H9 (cell line): ENCODE results near the gene CD7. TPM values are rescaled to one million over a fixed set of nuclear protein-coding genes. Genes with fewer than 3 reads are reported as not detected.

ENCODE experiments used
- DNase-seq: peaks from one replicate; pipeline ENCODE4 v3.0.0-alpha.2; 2017
- H2AFZ ChIP-seq: one replicate; pipeline ENCODE4 v1.6.1; 2013; ENCODE audit warnings: mild to moderate bottlenecking, low read length, control low read depth, moderate library complexity
- H2AK5ac ChIP-seq: 2 replicates; pipeline ENCODE4 v1.6.1; 2013; ENCODE audit warnings: low read length, control low read depth, mixed read lengths; ENCODE audit not compliant: insufficient read length
- H2BK120ac ChIP-seq: one replicate; pipeline ENCODE4 v1.6.1; 2013; ENCODE audit warnings: low read depth, mild to moderate bottlenecking, low read length, control low read depth, inconsistent platforms; ENCODE audit not compliant: poor library complexity, severe bottlenecking
- H2BK12ac ChIP-seq: 2 replicates; pipeline ENCODE4 v1.6.1; 2013; ENCODE audit warnings: low read length, control low read depth, mixed read lengths, low read depth; ENCODE audit not compliant: insufficient read length
- H2BK15ac ChIP-seq: 2 replicates; pipeline ENCODE4 v1.6.1; 2013; ENCODE audit warnings: low read depth, low read length, control low read depth
- H2BK20ac ChIP-seq: one replicate; pipeline ENCODE4 v1.6.1; 2013; ENCODE audit warnings: low read depth, mild to moderate bottlenecking, low read length, control low read depth, inconsistent platforms; ENCODE audit not compliant: poor library complexity, severe bottlenecking
- H2BK5ac ChIP-seq: 2 replicates; pipeline ENCODE4 v1.6.1; 2013; ENCODE audit warnings: low read length, control low read depth, mixed read lengths; ENCODE audit not compliant: insufficient read length
- H3K14ac ChIP-seq: 2 replicates; pipeline ENCODE4 v1.6.1; 2013; ENCODE audit warnings: low read length, control low read depth; ENCODE audit not compliant: insufficient read depth
- H3K18ac ChIP-seq: 2 replicates; pipeline ENCODE4 v1.6.1; 2013; ENCODE audit warnings: low read depth, mild to moderate bottlenecking, mixed read lengths, low read length, control low read depth; ENCODE audit not compliant: insufficient read length
- H3K23ac ChIP-seq: 2 replicates; pipeline ENCODE4 v1.6.1; 2013; ENCODE audit warnings: low read length, control low read depth, mixed read lengths, low read depth; ENCODE audit not compliant: insufficient read length
- H3K23me2 ChIP-seq: 2 replicates; pipeline ENCODE4 v1.6.1; 2013; ENCODE audit warnings: low read depth, mild to moderate bottlenecking, mixed read lengths, low read length, control low read depth; ENCODE audit not compliant: insufficient read length, poor library complexity, severe bottlenecking
- H3K27ac ChIP-seq: 2 replicates; pipeline ENCODE4 v1.5.1; 2013; ENCODE audit warnings: low read length, control low read depth, mixed read lengths, low read depth; ENCODE audit not compliant: insufficient read length
- H3K27me3 ChIP-seq: 2 replicates; pipeline ENCODE4 v1.6.1; 2013; ENCODE audit warnings: low read length, control low read depth, inconsistent platforms; ENCODE audit not compliant: insufficient read depth
- H3K4ac ChIP-seq: 2 replicates; pipeline ENCODE4 v1.6.1; 2013; ENCODE audit warnings: low read depth, mild to moderate bottlenecking, control low read depth, inconsistent platforms, low read length, moderate library complexity
- H3K4me1 ChIP-seq: 2 replicates; pipeline ENCODE4 v1.6.1; 2013; ENCODE audit warnings: low read length, control low read depth, inconsistent platforms; ENCODE audit not compliant: insufficient read depth
- H3K4me2 ChIP-seq: 2 replicates; pipeline ENCODE4 v1.6.1; 2013; ENCODE audit warnings: low read length, control low read depth, mixed read lengths; ENCODE audit not compliant: insufficient read length, insufficient read depth
- H3K56ac ChIP-seq: 2 replicates; pipeline ENCODE4 v1.6.1; 2013; ENCODE audit warnings: low read depth, mild to moderate bottlenecking, mixed read lengths, low read length, control low read depth; ENCODE audit not compliant: insufficient read length
- H3K79me1 ChIP-seq: 2 replicates; pipeline ENCODE4 v1.6.1; 2013; ENCODE audit warnings: low read depth, mild to moderate bottlenecking, moderate library complexity, low read length, control low read depth, inconsistent platforms; ENCODE audit not compliant: insufficient read depth, poor library complexity, severe bottlenecking
- H3K79me2 ChIP-seq: 2 replicates; pipeline ENCODE4 v1.6.1; 2013; ENCODE audit warnings: low read length, control low read depth, inconsistent platforms; ENCODE audit not compliant: insufficient read depth
- H3K9ac ChIP-seq: 2 replicates; pipeline ENCODE4 v1.6.1; 2013; ENCODE audit warnings: low read length, control low read depth, mixed read lengths; ENCODE audit not compliant: insufficient read length; ENCODE audit errors: extremely low read depth
- H3K9me3 ChIP-seq: one replicate; pipeline ENCODE4 v1.6.1; 2013; ENCODE audit warnings: low read depth, low read length, inconsistent platforms; ENCODE audit not compliant: control insufficient read depth
- H3T11ph ChIP-seq: one replicate; pipeline ENCODE4 v1.6.1; 2013; ENCODE audit warnings: mild to moderate bottlenecking, low read length, control low read depth, inconsistent platforms
- H4K20me1 ChIP-seq: one replicate; pipeline ENCODE4 v1.6.1; 2013; ENCODE audit not compliant: control insufficient read depth, insufficient read length, insufficient read depth
- H4K5ac ChIP-seq: 2 replicates; pipeline ENCODE4 v1.6.1; 2013; ENCODE audit warnings: low read depth, mild to moderate bottlenecking, mixed read lengths, low read length, control low read depth; ENCODE audit not compliant: insufficient read length
- H4K8ac ChIP-seq: replicated peaks from 2 replicates; pipeline ENCODE4 v1.6.1; 2013; ENCODE audit warnings: low read length, control low read depth, mixed read lengths, low read depth; ENCODE audit not compliant: insufficient read length
- H4K91ac ChIP-seq: 2 replicates; pipeline ENCODE4 v1.6.1; 2013; ENCODE audit warnings: low read depth, mild to moderate bottlenecking, moderate library complexity, mixed read lengths, low read length, control low read depth; ENCODE audit not compliant: insufficient read length
- H3K27ac Mint-ChIP-seq, 3 experiments: 2 replicates in 2 of 3; 3 replicates in 1 of 3; pipeline ENCODE4 v1.8.0; 2020 to 2021; ENCODE audit warnings: mixed read lengths in 3 of 3, mild to moderate bottlenecking in 1 of 3, moderate library complexity in 1 of 3
- H3K27me3 Mint-ChIP-seq: 2 replicates; pipeline ENCODE4 v1.8.0; 2021; ENCODE audit warnings: low read depth, mild to moderate bottlenecking, moderate library complexity, mixed read lengths
- H3K36me3 Mint-ChIP-seq, 3 experiments: 2 replicates in 2 of 3; 3 replicates in 1 of 3; pipeline ENCODE4 v1.8.0; 2020 to 2021; ENCODE audit warnings: low read depth in 3 of 3, mixed read lengths in 3 of 3; ENCODE audit not compliant: insufficient read depth in 1 of 3
- H3K4me1 Mint-ChIP-seq, 2 experiments: 2 replicates each; pipeline ENCODE4 v1.8.0; 2020; ENCODE audit warnings: mixed read lengths in 2 of 2
- H3K4me3 Mint-ChIP-seq, 2 experiments: 2 replicates in 1 of 2; 3 replicates in 1 of 2; pipeline ENCODE4 v1.8.0; 2020 to 2021; ENCODE audit warnings: mild to moderate bottlenecking in 2 of 2, mixed read lengths in 2 of 2, moderate library complexity in 1 of 2
- H3K9me3 Mint-ChIP-seq, 2 experiments: 2 replicates in 1 of 2; 3 replicates in 1 of 2; pipeline ENCODE4 v1.8.0; 2020; ENCODE audit warnings: mild to moderate bottlenecking in 2 of 2, mixed read lengths in 2 of 2, moderate library complexity in 1 of 2
- WGBS: extraction: QIAGEN DNeasy Blood & Tissue Kit; methylation state at CpG from one replicate; pipeline ENCODE4 v1.1.7; 2013; ENCODE audit warnings: missing lambda C conversion rate, low lambda C conversion rate, mixed read lengths; ENCODE audit not compliant: insufficient read length; ENCODE audit errors: extremely low coverage; 5-methylcytosine and 5-hydroxymethylcytosine counted together
- total RNA-seq: library from RNA; stranded (reverse); gene quantifications from 2 replicates; pipeline ENCODE4 v1.2.1, GENCODE V29; 2021
- TF ChIP-seq, protein P1 (sequence below): fragments of 200-600 bp; sonication (generic); conservative IDR thresholded peaks from 3 replicates; pipeline ENCODE4 v1.8.0; 2021; ENCODE audit warnings: antibody characterized with exemption, mild to moderate bottlenecking

Gene CD7
- total RNA-seq, 1 experiment from 2014 or later, result 0.35 TPM

GRCh38 chr17:82320956-82321927, 3.8 kb upstream of the CD7 start:
- no peak overlapping the region for H3K4me2 ChIP-seq
- H3K27me3 Mint-ChIP-seq, result peaks cover 15% of the 10 kb centered on the region
- no peak overlapping the region for H3K56ac ChIP-seq
- no peak overlapping the region for H3K18ac ChIP-seq
- no peak overlapping the region; a peak in 1 of 5 replicates for H3K4me3 Mint-ChIP-seq
- no peaks in the 10 kb centered on the region for H3K9me3 ChIP-seq
- H3K79me1 ChIP-seq, result no peaks in the 10 kb centered on the region
- no peak overlapping the region for H3K4ac ChIP-seq
- no peak overlapping the region for H3K27ac Mint-ChIP-seq
- H3K14ac ChIP-seq, result no peak overlapping the region
- no peaks in the 10 kb centered on the region for H3K4me1 ChIP-seq
- H3K27me3 ChIP-seq, result no peaks in the 10 kb centered on the region
- no CpG with 5 or more reads among the region's 65 CpGs for WGBS
- H4K20me1 ChIP-seq, result peaks cover 6% of the 10 kb centered on the region
- no peaks in the 10 kb centered on the region for H3K23me2 ChIP-seq
- no peak overlapping the region for H2BK120ac ChIP-seq
- H4K91ac ChIP-seq, result no peak overlapping the region
- DNase-seq, result peak; percentile 75
- no peak overlapping the region for H4K5ac ChIP-seq
- H2AFZ ChIP-seq, result no peak overlapping the region
- TF ChIP-seq, protein P1, sequence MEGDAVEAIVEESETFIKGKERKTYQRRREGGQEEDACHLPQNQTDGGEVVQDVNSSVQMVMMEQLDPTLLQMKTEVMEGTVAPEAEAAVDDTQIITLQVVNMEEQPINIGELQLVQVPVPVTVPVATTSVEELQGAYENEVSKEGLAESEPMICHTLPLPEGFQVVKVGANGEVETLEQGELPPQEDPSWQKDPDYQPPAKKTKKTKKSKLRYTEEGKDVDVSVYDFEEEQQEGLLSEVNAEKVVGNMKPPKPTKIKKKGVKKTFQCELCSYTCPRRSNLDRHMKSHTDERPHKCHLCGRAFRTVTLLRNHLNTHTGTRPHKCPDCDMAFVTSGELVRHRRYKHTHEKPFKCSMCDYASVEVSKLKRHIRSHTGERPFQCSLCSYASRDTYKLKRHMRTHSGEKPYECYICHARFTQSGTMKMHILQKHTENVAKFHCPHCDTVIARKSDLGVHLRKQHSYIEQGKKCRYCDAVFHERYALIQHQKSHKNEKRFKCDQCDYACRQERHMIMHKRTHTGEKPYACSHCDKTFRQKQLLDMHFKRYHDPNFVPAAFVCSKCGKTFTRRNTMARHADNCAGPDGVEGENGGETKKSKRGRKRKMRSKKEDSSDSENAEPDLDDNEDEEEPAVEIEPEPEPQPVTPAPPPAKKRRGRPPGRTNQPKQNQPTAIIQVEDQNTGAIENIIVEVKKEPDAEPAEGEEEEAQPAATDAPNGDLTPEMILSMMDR, result peak; percentile 93
- no peak overlapping the region for H2AK5ac ChIP-seq
- H2BK20ac ChIP-seq, result no peak overlapping the region
- no peaks in the 10 kb centered on the region; a peak in 1 of 7 replicates for H3K36me3 Mint-ChIP-seq
- H2BK5ac ChIP-seq, result no peak overlapping the region
- H3K4me1 Mint-ChIP-seq, result peaks cover 4 to 13% of the 10 kb centered on the region in 2 experiments
- H3K23ac ChIP-seq, result no peak overlapping the region
- no peak overlapping the region for H4K8ac ChIP-seq
- H3K27ac ChIP-seq, result no peak overlapping the region
- no peak overlapping the region for H2BK15ac ChIP-seq
- no peak overlapping the region for H2BK12ac ChIP-seq
- H3T11ph ChIP-seq, result no peak overlapping the region
- no peak overlapping the region for H3K9ac ChIP-seq
- no peaks in the 10 kb centered on the region for H3K79me2 ChIP-seq
- H3K9me3 Mint-ChIP-seq, result no peaks in the 10 kb centered on the region
